ENCODE measurements around the gene DACH1. TPM values are rescaled to one million over a fixed set of nuclear protein-coding genes. Genes with fewer than 3 reads are reported as not detected.

The DACH1 gene
- total RNA-seq, 1 donor from 2014 or later = 2.6 TPM

GRCh38 chr13:71590654-71591148, 276.3 kb downstream of the DACH1 start:
- no peak for DNase-seq (ENCODE audit: low read depth, low spot score)

- DNase-seq (ENCODE audit: low read depth, low spot score) = no peak
Measured at GRCh38 chr13:71589032-71589431, 278.0 kb downstream of the DACH1 start.

GRCh38 chr13:71587817-71588216, 279.2 kb downstream of the DACH1 start:
- DNase-seq (ENCODE audit: low read depth, low spot score) = no peak

GRCh38 chr13:71587193-71587592, 279.8 kb downstream of the DACH1 start:
- DNase-seq (ENCODE audit: low read depth, low spot score) = no peak

- DNase-seq (ENCODE audit: low read depth, low spot score) = no peak
Measured at GRCh38 chr13:71583581-71583980, 283.4 kb downstream of the DACH1 start.

- DNase-seq (ENCODE audit: low read depth, low spot score) = no peak
Measured at GRCh38 chr13:71580614-71581013, 286.4 kb downstream of the DACH1 start.

- no peak for DNase-seq (ENCODE audit: low read depth, low spot score)
Measured at GRCh38 chr13:71578048-71578447, 289.0 kb downstream of the DACH1 start.

GRCh38 chr13:71577127-71577526, 289.9 kb downstream of the DACH1 start:
- no peak for DNase-seq (ENCODE audit: low read depth, low spot score)

- no peak for DNase-seq (ENCODE audit: low read depth, low spot score)
Measured at GRCh38 chr13:71576571-71576970, 290.4 kb downstream of the DACH1 start.

- DNase-seq (ENCODE audit: low read depth, low spot score) = no peak
Measured at GRCh38 chr13:71546881-71547280, 320.1 kb downstream of the DACH1 start.

GRCh38 chr13:71540098-71540497, 326.9 kb downstream of the DACH1 start:
- DNase-seq (ENCODE audit: low read depth, low spot score) = no peak

- no peak for DNase-seq (ENCODE audit: low read depth, low spot score)
Measured at GRCh38 chr13:71536201-71536600, 330.8 kb downstream of the DACH1 start.

GRCh38 chr13:71524613-71525304, 342.2 kb downstream of the DACH1 start:
- no peak for DNase-seq (ENCODE audit: low read depth, low spot score)

GRCh38 chr13:71524245-71524612, 342.8 kb downstream of the DACH1 start:
- no peak for DNase-seq (ENCODE audit: low read depth, low spot score)

- DNase-seq (ENCODE audit: low read depth, low spot score) = no peak
Measured at GRCh38 chr13:71522941-71523526, 344.0 kb downstream of the DACH1 start.

- no peak for DNase-seq (ENCODE audit: low read depth, low spot score)
Measured at GRCh38 chr13:71517004-71517403, 350.0 kb downstream of the DACH1 start.

- no peak for DNase-seq (ENCODE audit: low read depth, low spot score)
Measured at GRCh38 chr13:71516521-71516920, 350.5 kb downstream of the DACH1 start.

- no peak for DNase-seq (ENCODE audit: low read depth, low spot score)
Measured at GRCh38 chr13:71515744-71516038, 351.3 kb downstream of the DACH1 start.

GRCh38 chr13:71514900-71515743, 351.9 kb downstream of the DACH1 start:
- no peak for DNase-seq (ENCODE audit: low read depth, low spot score)

GRCh38 chr13:71513411-71514033, 353.5 kb downstream of the DACH1 start:
- no peak for DNase-seq (ENCODE audit: low read depth, low spot score)

GRCh38 chr13:71503781-71504180, 363.2 kb downstream of the DACH1 start:
- no peak for DNase-seq (ENCODE audit: low read depth, low spot score)

GRCh38 chr13:71499944-71500514, 367.0 kb downstream of the DACH1 start:
- DNase-seq (ENCODE audit: low read depth, low spot score) = no peak

Data from pulmonary artery endothelial cell (primary cell).